Common myeloid progenitor, CD34-positive (primary cell): ENCODE measurements around the gene LGALS3BP.

Experiments used
- CTCF ChIA-PET: fragments of 350-600 bp; sonication (Branson Sonifier 250); formaldehyde crosslinking; loops from one replicate; lab custom pipeline; 2021; ENCODE audit warnings: antibody characterized with exemption; lab: Charles Lee
- POLR2A ChIA-PET: fragments of 350-600 bp; sonication (Branson Sonifier 250); formaldehyde crosslinking; loops from one replicate; lab custom pipeline; 2021; ENCODE audit warnings: antibody characterized with exemption; lab: Charles Lee
- DNase-seq, 3 donors: peaks; one replicate each; pipeline versions ENCODE4 v3.0.0 to v3.0.0-alpha.2; 2013
- H3K27ac ChIP-seq, 2 experiments: 1 replicate in 1 of 2; 2 replicates in 1 of 2; pipeline ENCODE4 v1.7.0; 2013; ENCODE audit warnings: inconsistent platforms in 2 of 2, low read length in 2 of 2, mild to moderate bottlenecking in 2 of 2, low read depth in 1 of 2, moderate library complexity in 1 of 2; ENCODE audit not compliant: severe bottlenecking in 2 of 2, insufficient read depth in 1 of 2, poor library complexity in 1 of 2
- H3K27me3 ChIP-seq, 5 experiments: replicated peaks in 2 of 5; 1 replicate in 3 of 5; 2 replicates in 2 of 5; pipeline versions ENCODE4 v1.6.1 to v1.7.0; 2013; ENCODE audit warnings: low read length in 4 of 5, mild to moderate bottlenecking in 2 of 5, moderate library complexity in 2 of 5, inconsistent platforms in 1 of 5; ENCODE audit not compliant: insufficient read depth in 5 of 5, control insufficient read depth in 4 of 5
- H3K36me3 ChIP-seq, 4 experiments: 1 replicate in 2 of 4; 2 replicates in 2 of 4; pipeline versions ENCODE4 v1.6.1 to v1.7.0; 2013; ENCODE audit warnings: low read length in 3 of 4, control low read depth in 1 of 4, mild to moderate bottlenecking in 1 of 4; ENCODE audit not compliant: control insufficient read depth in 4 of 4, insufficient read depth in 4 of 4
- H3K4me1 ChIP-seq, 4 experiments: 1 replicate in 3 of 4; 2 replicates in 1 of 4; pipeline versions ENCODE4 v1.6.1 to v1.7.1; 2013; ENCODE audit warnings: low read length in 3 of 4, mild to moderate bottlenecking in 3 of 4, control low read depth in 1 of 4, inconsistent platforms in 1 of 4, moderate library complexity in 1 of 4; ENCODE audit not compliant: control insufficient read depth in 4 of 4, insufficient read depth in 4 of 4; ENCODE audit errors: control extremely low read depth in 1 of 4
- H3K4me3 ChIP-seq, 7 experiments: 1 replicate in 4 of 7; 2 replicates in 3 of 7; pipeline versions ENCODE4 v1.5.1 to v1.7.0; 2013; ENCODE audit warnings: mild to moderate bottlenecking in 7 of 7, low read length in 6 of 7, moderate library complexity in 6 of 7, inconsistent platforms in 2 of 7, low read depth in 2 of 7, control low read depth in 1 of 7; ENCODE audit not compliant: insufficient read depth in 4 of 7, control insufficient read depth in 1 of 7; ENCODE audit errors: extremely low read depth in 1 of 7
- H3K9me3 ChIP-seq, 5 experiments: 1 replicate in 4 of 5; 2 replicates in 1 of 5; pipeline versions ENCODE4 v1.6.1 to v1.7.1; 2013; ENCODE audit warnings: low read length in 4 of 5, mild to moderate bottlenecking in 2 of 5, inconsistent platforms in 1 of 5, low read depth in 1 of 5, moderate library complexity in 1 of 5; ENCODE audit not compliant: control insufficient read depth in 4 of 5, insufficient read depth in 2 of 5; ENCODE audit errors: control extremely low read depth in 1 of 5
- WGBS: methylation state at CpG from one replicate; pipeline ENCODE4 v1.1.5; 2013; ENCODE audit not compliant: insufficient coverage; 5-methylcytosine and 5-hydroxymethylcytosine counted together

LGALS3BP gene

DNA sequence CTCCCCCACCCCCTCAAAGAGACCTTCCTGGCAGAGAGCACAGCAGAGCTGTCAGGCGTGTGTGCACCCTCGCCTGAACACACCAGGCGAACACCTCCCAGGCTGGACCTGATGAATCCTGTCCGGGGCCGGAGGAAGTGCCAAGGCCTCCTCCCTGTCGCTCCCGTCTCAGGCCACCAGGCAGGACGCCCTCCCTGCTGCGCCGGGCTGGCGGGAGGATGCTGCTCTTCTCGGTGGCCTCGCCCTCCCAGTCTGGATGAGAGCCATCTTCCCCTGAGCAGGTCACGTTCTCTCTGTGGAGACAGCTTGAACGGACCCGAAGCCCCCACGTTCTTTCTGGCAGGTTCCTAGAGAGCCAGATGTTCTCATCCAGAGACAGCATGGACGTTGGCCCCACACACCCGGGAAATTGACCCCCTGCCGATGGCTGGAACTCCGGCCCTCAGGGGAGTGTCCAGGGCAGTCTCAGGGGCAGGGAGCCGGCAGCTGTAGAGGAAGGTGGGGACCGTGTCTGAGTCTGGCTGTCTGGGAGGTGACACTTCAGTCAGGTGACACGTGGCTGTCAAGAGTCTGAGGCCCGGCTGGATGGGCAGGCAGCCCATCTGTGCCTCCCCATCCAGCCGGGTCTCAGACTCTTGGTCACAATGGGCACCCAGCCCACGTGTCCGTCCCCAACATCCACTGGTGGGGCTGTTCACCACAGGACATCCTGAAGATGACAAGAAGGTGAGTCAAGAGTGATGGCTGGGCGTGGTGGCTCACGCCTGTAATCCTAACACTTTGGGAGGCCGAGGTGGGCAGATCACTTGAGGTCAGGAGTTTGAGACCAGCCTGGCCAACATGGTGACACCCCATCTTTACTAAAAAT, 49.6 kb downstream of the LGALS3BP start:
- H3K9me3 ChIP-seq: no peaks in the 10 kb centered on the region
- no peaks in the 10 kb centered on the region for H3K36me3 ChIP-seq
- CTCF ChIA-PET: no interaction called here
- WGBS: 90% methylated on average over 27 of the region's 31 CpGs
- DNase-seq: no peak
- POLR2A ChIA-PET: no interaction called here
- H3K4me3 ChIP-seq: no peak overlapping the region
- peaks cover 0 to 25% (median 20%) of the 10 kb centered on the region in 4 experiments for H3K4me1 ChIP-seq
- no peak overlapping the region for H3K27ac ChIP-seq
- H3K27me3 ChIP-seq: no peaks in the 10 kb centered on the region

DNA sequence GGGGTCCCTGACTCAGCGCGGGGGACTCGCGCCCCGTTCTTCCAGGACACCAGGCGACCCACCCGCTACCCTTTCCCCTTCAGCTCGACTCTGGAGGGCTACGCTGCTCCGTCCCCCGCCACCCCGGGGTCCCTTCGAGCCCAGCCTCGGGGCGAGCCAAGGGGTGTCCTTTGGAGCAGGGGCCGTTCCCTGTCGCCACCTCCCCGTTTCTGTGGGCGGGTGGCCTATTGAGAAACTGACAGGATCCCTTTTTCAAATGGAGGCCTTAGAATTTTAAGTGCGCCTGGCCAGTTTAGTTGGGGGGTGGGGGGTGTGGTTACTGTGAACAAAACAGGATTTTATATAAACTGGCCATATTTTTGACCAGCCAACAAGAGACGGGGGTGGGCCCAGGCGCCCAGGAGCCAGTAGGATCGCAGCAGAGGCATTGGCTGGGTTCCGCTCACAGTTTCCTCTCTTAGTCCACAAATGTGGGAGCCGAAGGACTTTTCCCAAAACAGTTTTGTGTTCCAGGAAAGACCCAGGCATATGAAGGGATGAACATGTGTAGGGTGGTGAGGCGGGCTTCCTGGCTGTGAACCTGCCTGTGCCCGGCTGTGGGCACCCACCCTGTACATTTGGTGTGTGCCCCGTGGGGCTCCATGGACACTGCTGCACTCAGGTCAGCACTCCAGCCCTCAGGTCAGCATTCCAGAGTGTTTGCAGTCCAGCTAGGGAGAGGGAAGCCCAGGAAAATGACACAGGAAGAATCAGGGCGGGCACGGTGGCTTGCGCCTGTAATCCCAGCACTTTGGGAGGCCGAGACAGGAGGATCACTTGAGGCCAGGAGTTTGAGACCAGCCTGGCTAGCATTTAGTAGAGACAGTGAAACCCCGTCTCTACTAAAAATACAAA, 53.8 kb downstream of the LGALS3BP start:
- peak overlapping the region in 6 of 7 experiments; percentile 42 to 81 (median 60) for H3K4me3 ChIP-seq
- H3K4me1 ChIP-seq: peaks cover 4 to 40% (median 32%) of the 10 kb centered on the region in 4 experiments
- peaks cover 0 to 4% (median 0%) of the 10 kb centered on the region in 4 experiments for H3K36me3 ChIP-seq
- H3K27me3 ChIP-seq: no peaks in the 10 kb centered on the region
- ChIA-PET POLR2A (interaction anchor here (1.4 to 1.7 kb wide), 2 partner anchors 8 to 61 kb away, joined by 4 to 5 read pairs; no protein-coding TSS in a partner anchor), CTCF (interaction anchor here (1.3 kb wide), 1 partner anchor 60 kb away, joined by 3 read pairs; no protein-coding TSS in a partner anchor)
- H3K27ac ChIP-seq: no peak overlapping the region
- H3K9me3 ChIP-seq: no peaks in the 10 kb centered on the region
- 32% methylated on average over 29 of the region's 33 CpGs for WGBS
- peak in 2 of 3 donors; percentile 49 to 55 for DNase-seq

DNA sequence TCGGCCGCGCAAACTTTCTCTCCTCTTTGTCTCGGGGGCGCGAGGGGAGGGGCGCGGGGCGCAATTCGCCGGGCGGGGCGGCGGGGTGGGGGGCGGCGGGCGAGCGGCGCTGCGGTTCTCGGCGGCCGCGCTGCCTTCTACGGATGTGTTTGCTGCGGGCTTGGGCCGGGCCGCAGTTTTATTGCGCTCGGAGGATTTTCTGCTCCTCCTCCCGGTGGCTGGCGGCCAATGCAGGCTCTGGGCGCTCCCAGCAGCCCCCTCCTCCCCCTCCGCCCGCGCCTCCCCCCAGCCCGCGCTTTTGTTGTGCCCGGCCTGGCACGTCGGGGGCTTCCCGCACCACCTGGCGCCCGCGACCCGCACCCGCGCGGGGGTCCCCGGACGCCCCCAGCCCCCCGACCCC, 54.5 kb downstream of the LGALS3BP start, which contains the start of gene TIMP2:
TSS of gene TIMP2 (minus strand) at position 154 of the 400 bp plus-strand sequence. CDS start 299 bp downstream, outside the sequence.
- no peaks in the 10 kb centered on the region for H3K27me3 ChIP-seq
- DNase-seq: peak; percentile 83 to 90 (median 89)
- CTCF ChIA-PET: interaction anchor here (1.3 kb wide), 1 partner anchor 59 kb away, joined by 3 read pairs; no protein-coding TSS in a partner anchor
- POLR2A ChIA-PET: interaction anchor here (1.4 to 1.7 kb wide), 2 partner anchors 8 to 60 kb away, joined by 4 to 5 read pairs; no protein-coding TSS in a partner anchor
- H3K9me3 ChIP-seq: no peaks in the 10 kb centered on the region
- peak within 1 kb of the TSS; percentile 36 to 81 (median 69) for H3K4me3 ChIP-seq
- WGBS: under 1% methylated on average over 29 of the region's 52 CpGs
- peaks cover 0 to 4% (median 0%) of the 10 kb centered on the region in 4 experiments for H3K36me3 ChIP-seq
- H3K4me1 ChIP-seq: peaks cover 4 to 46% (median 37%) of the 10 kb centered on the region in 4 experiments
- H3K27ac ChIP-seq: no peak within 1 kb of the TSS

DNA sequence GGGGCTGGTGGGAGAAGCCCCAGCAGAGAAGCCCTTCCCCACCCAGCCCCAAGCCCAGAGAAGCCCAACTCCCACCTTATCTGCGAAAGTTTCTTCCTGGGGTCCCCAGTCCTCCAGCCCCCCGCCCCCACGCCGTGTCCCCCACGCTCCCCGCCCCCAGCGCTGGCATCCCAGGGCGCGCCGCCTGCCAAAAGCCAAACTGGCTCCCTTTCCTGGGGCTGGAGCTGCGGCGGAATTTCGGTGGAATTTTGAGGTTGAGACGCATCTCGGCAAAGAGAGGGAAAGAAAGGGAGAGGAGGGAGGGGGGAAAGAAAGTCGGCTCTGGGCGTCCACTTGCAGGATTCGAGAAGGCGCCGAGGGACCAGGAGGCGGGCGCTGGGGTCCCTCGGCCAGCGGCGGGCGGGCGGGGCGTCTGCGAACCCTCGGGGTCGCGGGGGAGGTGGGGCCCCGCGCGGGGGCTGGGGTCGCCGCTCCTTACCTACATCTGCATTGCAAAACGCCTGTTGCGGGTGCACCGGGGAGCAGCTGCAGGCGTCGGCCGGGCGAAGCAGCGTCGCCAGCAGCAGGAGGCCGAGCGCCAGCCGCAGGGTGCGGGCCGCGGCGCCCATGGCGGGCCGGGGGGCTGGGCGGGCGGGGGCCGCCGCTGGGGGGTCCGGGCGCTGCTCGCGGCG, 55.1 kb downstream of the LGALS3BP start:
- peak in 1 of 3 donors; percentile 33 for DNase-seq
- WGBS: under 1% methylated on average over 30 of the region's 64 CpGs
- no peaks in the 10 kb centered on the region for H3K27me3 ChIP-seq
- H3K4me3 ChIP-seq: peak overlapping the region; percentile 36 to 81 (median 69)
- H3K36me3 ChIP-seq: peaks cover 0 to 4% (median 0%) of the 10 kb centered on the region in 4 experiments
- H3K27ac ChIP-seq: no peak overlapping the region
- no peaks in the 10 kb centered on the region for H3K9me3 ChIP-seq
- POLR2A ChIA-PET: interaction anchor here (1.4 to 1.7 kb wide), 3 partner anchors 9 to 59 kb away, joined by 4 to 5 read pairs (median 4); no protein-coding TSS in a partner anchor
- CTCF ChIA-PET: interaction anchor here (1.3 kb wide), 1 partner anchor 59 kb away, joined by 3 read pairs; no protein-coding TSS in a partner anchor
- peaks cover 4 to 52% (median 43%) of the 10 kb centered on the region in 4 experiments for H3K4me1 ChIP-seq

DNA sequence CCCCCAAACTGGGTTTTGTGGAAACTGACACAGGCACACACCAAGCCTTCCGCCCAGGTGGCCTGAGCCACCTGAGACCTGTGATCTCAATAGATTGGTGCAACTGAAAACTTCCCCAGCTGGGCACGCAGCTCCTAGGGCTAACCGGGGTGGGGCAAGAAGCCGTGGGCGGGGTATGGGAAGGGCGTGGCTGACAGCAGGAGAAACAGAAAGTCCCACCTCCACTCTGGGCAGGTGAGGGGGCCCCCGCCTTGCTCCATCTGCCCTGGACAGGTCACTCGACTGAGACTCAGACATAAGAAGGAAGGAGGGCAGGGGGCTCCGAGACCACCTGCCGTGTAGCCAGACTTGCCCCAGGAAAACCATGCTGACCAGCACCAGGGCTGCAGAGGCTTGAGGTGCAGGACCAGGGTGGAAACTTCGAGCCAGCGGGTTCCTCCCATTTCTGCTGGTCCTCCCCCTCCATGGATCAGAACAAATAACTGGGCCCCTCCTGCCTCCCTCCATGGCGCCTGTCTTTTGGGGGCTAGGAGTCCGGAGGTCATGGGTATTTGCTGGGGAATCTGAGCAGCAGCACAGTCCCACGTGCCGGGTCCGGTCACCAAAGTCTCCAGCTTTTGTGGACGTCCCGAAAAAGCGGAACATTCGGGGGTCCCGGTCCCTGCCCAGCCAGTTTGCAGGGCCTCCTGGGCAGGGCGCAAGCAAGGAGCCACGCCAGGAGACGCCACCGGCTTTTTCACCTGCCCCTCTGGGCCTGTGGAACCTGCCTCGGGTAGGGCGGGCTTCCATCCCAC, 55.9 kb downstream of the LGALS3BP start:
- Histone ChIP-seq H3K4me1 (peaks cover 4 to 58% (median 50%) of the 10 kb centered on the region in 4 experiments), H3K27ac (peak overlapping the region in 1 of 2 experiments; percentile 25), H3K36me3 (peaks cover 0 to 4% (median 0%) of the 10 kb centered on the region in 4 experiments), H3K4me3 (peak overlapping the region; percentile 36 to 81 (median 69)), H3K9me3 (no peaks in the 10 kb centered on the region), H3K27me3 (no peaks in the 10 kb centered on the region)
- 3% methylated on average over 26 of the region's 28 CpGs for WGBS
- ChIA-PET CTCF (interaction anchor here (1.4 kb wide), 1 partner anchor 49 kb away, joined by 4 read pairs; no protein-coding TSS in a partner anchor), POLR2A (interaction anchor here (0.7 to 1.6 kb wide), 2 partner anchors 9 to 58 kb away, joined by 3 to 4 read pairs; no protein-coding TSS in a partner anchor)
- DNase-seq: peak; percentile 44 to 68 (median 62)
